Kidney (tissue), 14 donors: ENCODE measurements around the gene BCAS3. TPM values are rescaled to one million over a fixed set of nuclear protein-coding genes. Genes with fewer than 3 reads are reported as not detected.
A peak's percentile ranks its signal among the peaks of the same experiment; 100 is the strongest.
"Not testable (repeated sequence)": the region's sequence is repeated elsewhere in the genome, so short reads cannot be mapped to it uniquely, and the experiment has no call there.

Experiments used
- DNase-seq, 5 donors: peaks; one replicate each; pipeline ENCODE4 v3.0.0-alpha.2; 2013 to 2020
- FAIRE-seq: peaks from 2 replicates; lab custom pipeline; 2012; peaks lifted over from hg19 to GRCh38; lab: Jason Lieb, UNC
- H3K27ac ChIP-seq, 2 donors: one replicate each; pipeline ENCODE4 v1.7.0; 2013; ENCODE audit warnings: low read depth in 2 of 2, low read length in 2 of 2, inconsistent platforms in 1 of 2
- H3K27me3 ChIP-seq: one replicate; pipeline ENCODE4 v1.7.1; 2013; ENCODE audit warnings: low read length, inconsistent platforms; ENCODE audit not compliant: control insufficient read depth, insufficient read depth
- H3K36me3 ChIP-seq, 3 donors: one replicate each; pipeline versions ENCODE4 v1.7.0 to v1.7.1; 2013; ENCODE audit warnings: low read length in 3 of 3, control low read depth in 1 of 3, inconsistent platforms in 1 of 3; ENCODE audit not compliant: insufficient read depth in 3 of 3, control insufficient read depth in 2 of 3
- H3K4me1 ChIP-seq, 3 donors: one replicate each; pipeline versions ENCODE4 v1.7.0 to v1.7.1; 2013; ENCODE audit warnings: low read length in 3 of 3, inconsistent platforms in 1 of 3, low read depth in 1 of 3; ENCODE audit not compliant: control insufficient read depth in 2 of 3, insufficient read depth in 2 of 3
- H3K4me3 ChIP-seq, 3 donors: one replicate each; pipeline versions ENCODE4 v1.7.0 to v1.8.1; 2013; ENCODE audit warnings: low read length in 3 of 3, control low read depth in 1 of 3, inconsistent platforms in 1 of 3
- H3K9ac ChIP-seq, 3 donors: one replicate each; pipeline versions ENCODE4 v1.7.0 to v1.7.1; 2013; ENCODE audit warnings: low read length in 3 of 3, control low read depth in 1 of 3, inconsistent platforms in 1 of 3
- H3K9me3 ChIP-seq, 3 donors: one replicate each; pipeline versions ENCODE4 v1.7.0 to v1.7.1; 2013; ENCODE audit warnings: low read length in 3 of 3, control low read depth in 1 of 3, inconsistent platforms in 1 of 3; ENCODE audit not compliant: control insufficient read depth in 2 of 3, insufficient read depth in 1 of 3
- CTCF ChIP-seq: IDR thresholded peaks from 3 replicates; pipeline ENCODE4 v1.5.1; 2012; ENCODE audit warnings: mild to moderate bottlenecking, moderate library complexity, borderline replicate concordance; ENCODE audit not compliant: insufficient read depth; ENCODE audit errors: extremely low read depth
- intact Hi-C: fragments of 100-400 bp; cut with DNase I; formaldehyde crosslinking; loops from one replicate; pipeline ENCODE4 v1.11.1; 2022
- polyA plus RNA-seq: library from polyadenylated mRNA; stranded (reverse); fragments of 350-450 nt; fragmentation: Illumina TruSeq; extraction: RNeasy Lipid Tissue Mini Kit (QIAGEN cat#74804); gene quantifications from one replicate; pipeline ENCODE4 v1.2.3, GENCODE V29; 2014; ENCODE audit warnings: low read depth, low replicate concordance; ENCODE audit not compliant: insufficient read depth
- total RNA-seq: library from RNA; stranded (reverse); fragmentation: NEBNext Ultra II Directional; extraction: Animal tissue kit (Norgen Biotek cat#: 25700); gene quantifications from one replicate; pipeline ENCODE4 v1.2.1, GENCODE V29; 2021
- donor health status: control.
- donor health status: control.
- donor health status: control.
- donor health status: control.
- donor health status: control.
- donor health status: DM: yes; HTN: yes; CAD: no.
- donor health status: Normal renal cell carcinoma (clear cell type).

Gene BCAS3
- total and polyA plus RNA-seq, 2 donors from 2014 or later: 18.3 to 44.1 TPM

- no peak for DNase-seq
- no peak for FAIRE-seq
- no peak for TF ChIP-seq CTCF
Observed at GRCh38 chr17:60863892-60864707, 186.4 kb downstream of the BCAS3 start.

GRCh38 chr17:60864708-60865005, 187.0 kb downstream of the BCAS3 start:
- H3K36me3 ChIP-seq: no peaks in the 10 kb centered on the region
- TF ChIP-seq CTCF: no peak
- H3K27ac ChIP-seq: no peak overlapping the region
- no peak overlapping the region for H3K9ac ChIP-seq
- DNase-seq (no peak), FAIRE-seq (no peak)
- H3K27me3 ChIP-seq: no peaks in the 10 kb centered on the region
- H3K4me1 ChIP-seq: no peaks in the 10 kb centered on the region
- intact Hi-C loops: no loop called here
- no peak overlapping the region for H3K4me3 ChIP-seq
- no peaks in the 10 kb centered on the region for H3K9me3 ChIP-seq

More at GRCh38 chr17:60863892-60864707, 186.4 kb downstream of the BCAS3 start:
- H3K36me3 ChIP-seq: no peaks in the 10 kb centered on the region
- no peaks in the 10 kb centered on the region for H3K9me3 ChIP-seq
- intact Hi-C loops: no loop called here
- no peaks in the 10 kb centered on the region for H3K27me3 ChIP-seq
- H3K4me1 ChIP-seq: no peaks in the 10 kb centered on the region
- no peak overlapping the region for H3K27ac ChIP-seq
- no peak overlapping the region for H3K9ac ChIP-seq
- no peak overlapping the region for H3K4me3 ChIP-seq

GRCh38 chr17:60874772-60875171, 197.1 kb downstream of the BCAS3 start:
- Histone ChIP-seq H3K36me3 (no peaks in the 10 kb centered on the region), H3K27me3 (no peaks in the 10 kb centered on the region), H3K9me3 (no peaks in the 10 kb centered on the region), H3K9ac (no peak overlapping the region), H3K4me3 (no peak overlapping the region), H3K4me1 (no peaks in the 10 kb centered on the region), H3K27ac (no peak overlapping the region)
- DNase-seq (no peak), FAIRE-seq (no peak)
- intact Hi-C loops: no loop called here
- no peak for TF ChIP-seq CTCF

GRCh38 chr17:60886731-60887613, 209.3 kb downstream of the BCAS3 start:
- H3K4me1 ChIP-seq, H3K9me3 ChIP-seq, H3K36me3 ChIP-seq, FAIRE-seq, H3K27ac ChIP-seq, H3K27me3 ChIP-seq, DNase-seq, H3K9ac ChIP-seq, intact Hi-C loops: not testable (repeated sequence)
- peak overlapping the region in 2 of 3 donors; percentile 18 to 37 for H3K4me3 ChIP-seq
